HG02981 (cell line): ENCODE results near the gene PDLIM4.

Experiments used
- ATAC-seq: cut with Tn5 transposase; IDR thresholded peaks from one replicate; pipeline ENCODE4 v1.9.1; 2021; ENCODE audit warnings: mild to moderate bottlenecking, moderate library complexity; ENCODE audit not compliant: unreplicated experiment

Gene PDLIM4

DNA sequence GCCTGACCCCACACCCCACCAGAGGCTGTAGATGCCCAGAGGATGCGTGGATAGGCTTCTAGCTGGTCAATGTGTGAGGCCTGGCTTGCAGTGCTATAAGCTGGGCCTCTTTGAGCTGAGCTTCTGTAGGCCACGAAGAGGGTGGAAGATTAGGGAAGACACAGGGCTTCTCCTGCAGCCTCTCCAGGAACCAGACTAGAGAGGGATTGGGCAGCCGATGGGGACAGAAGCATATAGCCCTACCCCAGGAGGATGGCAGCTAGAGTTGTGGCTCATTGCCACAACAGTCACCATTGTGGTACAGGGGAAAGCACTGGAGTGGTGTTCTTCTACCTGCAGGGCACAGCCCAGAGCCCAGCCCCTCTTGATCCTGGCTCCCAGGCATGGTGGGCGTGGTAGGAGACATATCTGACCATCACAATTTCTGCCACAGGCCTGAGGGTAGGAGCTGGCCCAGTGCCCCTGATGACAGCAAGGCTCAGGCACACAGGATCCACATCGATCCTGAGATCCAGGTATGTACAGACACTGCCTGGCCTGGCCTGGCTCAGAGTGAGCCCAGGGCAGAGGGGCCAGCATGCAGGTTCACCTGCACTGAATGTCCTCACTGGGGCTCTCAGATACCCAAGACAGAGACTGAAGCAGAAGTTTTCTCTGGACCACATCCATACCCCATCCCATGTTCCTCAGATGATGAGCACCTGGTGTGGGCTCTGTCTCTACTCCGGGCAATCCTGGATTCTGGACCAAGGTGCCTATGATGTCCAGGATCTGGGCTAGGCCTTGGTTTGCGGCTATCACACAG, 8.7 kb downstream of the PDLIM4 start:
- no peak for ATAC-seq

DNA sequence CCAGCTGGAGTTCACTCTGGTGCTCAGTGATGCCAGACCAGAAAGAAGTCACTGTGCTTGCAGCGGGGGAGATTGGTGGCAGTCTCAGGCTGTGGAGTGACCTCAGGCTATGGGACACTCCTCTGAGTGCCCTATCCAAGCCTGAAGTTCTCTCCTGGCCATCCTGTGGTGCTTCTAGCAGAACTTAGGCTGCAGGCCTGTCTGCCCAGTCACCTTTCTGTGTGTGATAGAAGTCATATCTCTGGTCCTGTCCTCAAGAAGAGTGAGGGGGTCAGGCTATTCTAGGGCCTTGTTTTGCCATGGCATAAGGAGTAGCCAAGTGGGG, 9.3 kb downstream of the PDLIM4 start:
- no peak for ATAC-seq

DNA sequence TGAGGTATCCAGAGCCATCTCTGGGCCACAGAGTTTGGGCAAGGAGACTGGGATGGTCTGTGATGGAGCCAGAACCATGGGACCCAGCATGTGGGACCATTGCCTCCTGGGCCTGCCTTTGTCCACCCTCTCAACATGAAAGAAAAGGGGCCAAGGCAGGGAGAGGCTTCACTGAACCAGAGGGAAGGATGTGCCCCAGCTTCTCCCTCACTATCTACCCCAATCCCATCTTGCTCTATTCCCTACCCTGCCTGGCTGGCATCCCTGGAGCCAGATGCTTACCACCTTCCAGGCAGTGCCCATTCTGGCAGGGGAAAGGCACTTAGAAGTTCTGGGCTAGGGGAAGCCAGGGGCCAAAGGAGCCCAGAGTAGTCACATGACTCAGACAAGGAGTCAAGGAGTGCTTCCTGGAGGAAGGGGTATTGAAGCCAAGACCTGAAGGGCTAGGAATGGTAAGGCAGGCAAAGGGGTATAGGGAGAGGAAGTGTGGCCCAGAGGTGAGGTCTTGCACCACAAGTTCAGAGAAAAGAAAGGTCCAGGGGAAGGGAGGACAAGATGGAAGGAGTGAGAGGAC, 9.8 kb downstream of the PDLIM4 start:
- no peak for ATAC-seq

DNA sequence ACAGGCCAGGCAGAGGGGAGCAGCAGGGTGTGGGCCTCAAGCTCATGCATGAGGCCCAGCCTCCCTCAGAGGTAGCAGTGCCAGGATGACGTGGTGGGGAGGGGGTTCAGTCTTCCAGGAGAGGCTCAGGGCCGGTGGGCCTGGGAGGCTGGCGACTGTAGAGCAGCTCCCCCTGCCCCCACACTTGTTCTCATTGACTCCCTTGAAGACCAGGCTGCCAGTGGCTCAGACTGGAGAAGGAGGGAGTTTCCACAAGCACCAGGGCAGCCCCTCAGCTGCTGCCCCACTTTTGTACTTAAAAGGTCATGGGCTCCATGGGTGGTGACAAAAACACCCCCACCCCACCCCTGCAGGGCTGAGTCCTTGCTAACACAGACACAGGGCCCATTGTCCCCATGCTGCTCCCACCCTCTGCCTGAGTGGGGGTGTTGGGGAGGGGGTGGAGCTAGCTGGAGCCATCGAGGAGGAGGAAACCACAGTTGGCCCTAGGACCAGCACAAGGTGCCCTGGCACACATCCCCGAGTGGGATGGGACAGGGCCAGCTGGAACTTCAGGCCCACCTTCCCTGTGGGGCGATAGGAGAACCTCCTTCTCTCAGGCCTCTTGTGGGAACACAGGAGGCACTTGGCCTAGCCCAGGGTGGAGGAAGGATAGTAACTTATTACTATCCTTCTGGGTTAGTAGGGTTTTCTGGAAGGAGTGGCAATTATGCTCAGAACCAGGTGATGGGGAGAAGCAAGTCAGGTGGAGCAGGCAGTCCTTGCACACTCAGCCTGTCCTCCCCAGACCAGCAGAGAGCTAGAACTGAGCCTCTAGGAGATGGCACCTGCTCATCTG, 10.7 kb downstream of the PDLIM4 start:
- peak; percentile 12 for ATAC-seq

DNA sequence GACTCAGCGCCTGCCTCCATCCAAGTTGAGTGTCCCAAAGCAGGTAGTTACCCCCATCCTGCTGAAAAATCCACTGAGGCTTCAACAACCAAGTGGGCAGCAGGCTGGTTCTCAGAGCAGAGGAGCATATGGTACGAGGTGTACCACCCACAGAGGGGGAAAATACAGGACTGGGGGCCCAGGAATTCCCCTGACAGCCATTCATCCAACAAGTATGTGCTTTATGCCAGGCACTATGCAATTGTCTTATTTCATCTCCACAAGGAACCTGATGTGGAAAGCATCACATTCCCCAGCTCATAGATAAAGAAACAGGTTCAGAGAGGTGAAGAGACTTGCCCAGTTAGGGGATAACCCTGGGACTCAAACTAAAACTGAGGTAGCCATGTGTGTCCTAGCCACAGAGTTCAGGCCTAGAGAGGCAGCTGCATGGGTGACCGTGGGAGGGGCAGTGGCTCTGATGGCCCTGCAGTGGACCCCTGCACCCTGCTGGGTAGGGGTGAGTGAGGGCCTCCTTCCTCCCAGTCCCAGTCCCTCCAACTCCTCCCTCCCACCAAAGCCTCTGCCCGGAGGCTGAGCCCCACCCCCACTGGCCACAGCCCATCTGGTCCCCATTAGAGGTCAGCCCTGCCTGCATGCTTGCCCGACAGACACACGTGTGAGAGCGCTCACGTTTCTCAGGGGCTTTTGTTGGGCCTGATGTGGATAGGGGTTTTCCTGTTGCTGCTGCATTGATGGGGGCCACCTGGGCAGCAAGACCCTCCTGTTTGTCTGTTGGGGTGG, 11.5 kb downstream of the PDLIM4 start:
- ATAC-seq = peak; percentile 65

DNA sequence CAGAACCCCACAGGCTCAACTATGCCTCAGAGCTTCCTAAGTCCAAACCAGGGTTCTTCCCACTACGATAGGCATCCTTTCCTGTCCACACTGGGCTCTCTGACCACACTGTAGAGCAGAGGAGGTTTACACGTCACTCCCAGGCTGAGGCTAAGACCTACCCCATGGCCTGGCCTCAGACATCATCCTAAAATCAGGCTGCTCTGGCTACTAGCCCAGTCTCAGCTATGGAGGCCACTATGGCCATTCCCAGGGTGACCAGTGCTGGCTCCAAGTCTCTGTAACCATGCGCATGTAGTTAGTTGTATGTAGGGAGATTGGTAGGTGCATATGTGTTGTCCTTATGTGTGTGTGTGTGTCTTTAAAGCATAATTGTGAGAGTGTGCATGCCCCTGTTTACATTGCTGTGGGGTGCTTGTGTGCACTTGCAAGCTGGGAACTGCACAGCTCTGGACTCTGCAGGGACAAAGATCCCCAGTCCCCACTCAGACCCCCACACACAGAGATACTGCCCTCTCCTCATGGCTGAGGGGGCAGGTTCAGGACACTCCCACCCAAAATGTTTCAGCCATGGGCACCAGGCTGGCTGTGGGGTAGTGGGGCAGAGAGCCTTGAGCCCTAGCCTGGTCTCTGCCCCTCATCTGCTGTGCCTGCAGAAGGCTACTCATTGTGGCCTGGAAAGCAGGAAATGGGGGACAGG, 12.3 kb downstream of the PDLIM4 start:
- ATAC-seq = no peak

DNA sequence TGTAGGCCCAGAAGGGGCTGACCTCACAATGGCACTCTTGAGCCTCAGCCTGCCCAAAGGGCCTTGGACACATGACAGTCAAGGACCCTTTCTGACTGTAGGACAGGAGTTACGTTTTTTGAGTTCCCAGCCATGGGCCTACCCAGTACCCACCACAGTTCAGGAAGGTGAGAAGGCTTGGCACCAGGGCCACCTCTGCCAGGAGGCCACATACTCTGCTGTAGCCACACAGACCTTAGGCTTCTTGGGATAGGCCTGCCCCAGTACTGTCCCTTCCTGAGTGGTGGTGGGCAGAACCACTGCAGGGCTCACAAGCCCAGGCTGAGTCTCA, 12.8 kb downstream of the PDLIM4 start:
- ATAC-seq = no peak

DNA sequence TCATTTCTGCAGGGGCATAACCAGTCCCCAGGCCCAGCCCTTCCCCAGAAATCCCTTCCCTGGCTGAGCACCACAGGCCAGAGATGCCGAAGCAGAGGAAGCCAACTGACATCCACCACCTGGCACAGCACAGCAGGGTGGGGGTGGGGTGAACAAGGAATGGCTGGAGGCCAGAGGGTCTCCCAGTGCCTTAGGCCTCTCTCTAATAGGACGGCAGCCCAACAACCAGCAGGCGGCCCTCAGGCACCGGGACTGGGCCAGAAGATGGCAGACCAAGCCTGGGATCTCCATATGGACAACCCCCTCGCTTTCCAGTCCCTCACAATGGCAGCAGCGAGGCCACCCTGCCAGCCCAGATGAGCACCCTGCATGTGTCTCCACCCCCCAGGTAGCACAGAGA, 13.2 kb downstream of the PDLIM4 start:
- ATAC-seq = no peak

DNA sequence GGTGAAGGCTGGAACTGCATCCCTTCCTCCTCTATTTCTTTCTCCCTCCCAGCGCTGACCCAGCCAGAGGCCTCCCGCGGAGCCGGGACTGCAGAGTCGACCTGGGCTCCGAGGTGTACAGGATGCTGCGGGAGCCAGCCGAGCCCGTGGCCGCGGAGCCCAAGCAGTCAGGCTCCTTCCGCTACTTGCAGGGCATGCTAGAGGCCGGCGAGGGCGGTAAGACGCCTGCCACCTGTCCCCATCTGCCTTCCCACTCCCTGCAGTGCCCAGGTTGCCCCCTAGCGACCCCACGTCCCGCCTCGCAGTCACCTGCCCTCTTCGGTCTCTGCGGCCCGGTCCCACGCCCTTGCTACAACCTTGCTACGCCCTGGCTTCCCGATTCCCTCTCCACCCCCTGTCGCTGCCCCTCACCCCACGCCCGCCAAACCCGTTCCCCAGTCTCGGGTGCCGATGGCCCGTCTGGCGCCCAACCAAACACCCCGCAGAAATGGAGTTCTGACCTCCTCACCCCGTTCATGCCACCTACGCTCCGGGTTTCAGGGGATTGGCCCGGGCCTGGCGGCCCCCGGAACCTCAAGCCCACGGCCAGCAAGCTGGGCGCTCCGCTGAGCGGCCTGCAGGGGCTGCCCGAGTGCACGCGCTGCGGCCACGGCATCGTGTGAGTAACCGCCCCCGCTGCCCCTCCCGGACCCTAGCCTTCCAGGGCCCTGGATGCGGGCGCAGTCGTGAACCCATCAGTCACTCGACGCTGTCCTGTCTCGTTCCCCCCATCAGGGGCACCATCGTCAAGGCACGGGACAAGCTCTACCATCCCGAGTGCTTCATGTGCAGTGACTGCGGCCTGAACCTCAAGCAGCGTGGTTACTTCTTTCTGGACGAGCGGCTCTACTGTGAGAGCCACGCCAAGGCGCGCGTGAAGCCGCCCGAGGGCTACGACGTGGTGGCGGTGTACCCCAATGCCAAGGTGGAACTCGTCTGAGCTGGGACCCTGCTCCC, 14.1 kb downstream of the PDLIM4 start:
- no peak for ATAC-seq

DNA sequence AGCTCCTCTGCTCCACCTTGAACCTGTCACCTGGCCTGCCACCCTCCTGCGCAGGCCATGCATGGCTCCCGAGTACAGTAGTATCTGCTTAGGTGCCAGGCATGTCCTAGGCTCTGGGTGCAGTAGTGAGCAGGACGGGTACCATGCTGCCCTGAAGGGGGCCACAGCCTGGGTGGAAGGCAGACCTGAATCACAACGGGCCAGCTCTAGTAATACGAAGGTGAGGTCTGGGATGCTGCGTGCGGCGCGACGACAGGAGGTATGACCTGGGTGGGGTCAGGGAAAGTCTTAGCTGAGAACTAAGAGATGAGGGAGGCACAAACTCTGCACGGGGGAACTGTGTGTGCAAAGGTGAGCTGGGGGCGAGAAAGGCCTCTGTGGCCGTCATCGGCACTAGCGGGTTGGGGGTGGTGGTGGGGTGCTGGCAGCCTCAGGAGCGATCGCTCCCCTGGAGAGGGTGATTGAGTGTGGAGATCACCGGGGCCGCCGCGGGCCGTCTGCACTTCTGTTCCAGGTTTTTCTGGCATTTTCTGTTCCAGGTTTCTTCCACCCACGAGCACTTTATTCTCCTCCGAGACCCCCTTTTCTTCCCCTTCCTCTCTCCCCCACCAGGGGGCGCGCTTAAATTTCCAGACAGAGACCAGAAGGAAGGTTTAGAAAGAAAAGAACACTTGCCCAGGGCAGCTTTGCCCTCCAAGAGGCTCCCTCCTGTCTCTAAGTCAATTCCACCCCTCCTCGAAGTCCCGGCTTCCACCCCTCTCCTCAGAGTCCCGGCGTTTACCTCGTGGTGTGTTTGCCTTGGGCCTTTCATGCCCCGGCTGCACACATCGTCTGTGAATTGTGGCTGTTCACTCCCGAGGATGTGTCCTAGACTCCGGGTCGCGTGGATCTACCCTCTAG, 15.1 kb downstream of the PDLIM4 start:
- ATAC-seq = no peak

DNA sequence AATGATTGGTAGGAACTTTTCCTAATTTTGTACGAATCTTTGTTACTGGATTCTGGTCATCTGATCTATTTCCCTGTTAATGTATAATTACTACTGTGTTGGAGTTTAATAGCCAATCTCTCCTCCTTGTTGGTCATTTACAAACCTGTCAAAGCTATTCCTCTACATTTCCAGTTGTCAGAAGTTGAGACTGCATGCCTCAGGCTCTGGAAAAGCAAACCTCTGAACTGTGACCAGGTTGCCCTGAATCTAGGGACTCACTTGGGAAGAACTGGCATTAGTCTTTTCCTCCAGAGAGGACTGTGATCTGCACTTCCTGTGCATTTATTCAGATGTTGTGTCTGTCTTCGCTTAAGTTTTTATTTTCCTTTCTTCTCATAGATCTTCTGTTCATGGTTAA, 16.1 kb downstream of the PDLIM4 start:
- no peak for ATAC-seq

DNA sequence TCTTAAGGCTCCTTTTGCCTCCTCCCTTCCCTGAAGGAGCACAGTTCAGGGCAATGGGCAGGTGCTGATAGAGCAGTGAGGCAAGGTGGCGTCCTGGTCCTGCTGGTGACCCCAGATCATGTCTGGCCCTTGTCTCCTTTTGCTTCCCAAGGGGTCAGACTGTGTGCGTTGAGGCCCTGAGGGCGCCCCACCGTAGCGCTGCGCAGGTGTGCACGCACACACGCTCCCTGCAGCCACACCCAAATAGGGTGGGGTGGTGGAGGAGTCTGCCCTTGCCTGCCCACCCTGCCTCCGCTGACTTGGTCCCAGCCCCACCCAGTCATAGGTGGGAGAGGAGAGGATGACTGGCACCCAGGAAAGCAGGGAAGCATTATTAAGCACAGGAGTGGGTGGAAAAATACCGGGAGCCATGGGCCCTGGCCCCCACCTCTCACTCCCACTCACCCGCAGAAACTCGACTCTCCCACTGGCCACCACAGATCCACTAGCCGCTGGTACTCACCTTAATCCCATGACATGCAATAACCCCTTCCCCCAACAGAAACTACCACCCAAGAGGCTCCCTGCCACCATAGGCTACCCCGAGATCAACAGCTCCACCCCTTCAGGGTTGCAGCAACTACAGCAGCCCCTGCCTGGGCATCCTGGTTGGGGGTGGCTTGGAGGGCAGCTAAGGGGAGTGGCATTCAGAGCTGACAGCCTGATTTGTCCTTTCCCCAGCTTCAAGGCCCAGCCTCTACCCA, 16.7 kb downstream of the PDLIM4 start:
- ATAC-seq = no peak

DNA sequence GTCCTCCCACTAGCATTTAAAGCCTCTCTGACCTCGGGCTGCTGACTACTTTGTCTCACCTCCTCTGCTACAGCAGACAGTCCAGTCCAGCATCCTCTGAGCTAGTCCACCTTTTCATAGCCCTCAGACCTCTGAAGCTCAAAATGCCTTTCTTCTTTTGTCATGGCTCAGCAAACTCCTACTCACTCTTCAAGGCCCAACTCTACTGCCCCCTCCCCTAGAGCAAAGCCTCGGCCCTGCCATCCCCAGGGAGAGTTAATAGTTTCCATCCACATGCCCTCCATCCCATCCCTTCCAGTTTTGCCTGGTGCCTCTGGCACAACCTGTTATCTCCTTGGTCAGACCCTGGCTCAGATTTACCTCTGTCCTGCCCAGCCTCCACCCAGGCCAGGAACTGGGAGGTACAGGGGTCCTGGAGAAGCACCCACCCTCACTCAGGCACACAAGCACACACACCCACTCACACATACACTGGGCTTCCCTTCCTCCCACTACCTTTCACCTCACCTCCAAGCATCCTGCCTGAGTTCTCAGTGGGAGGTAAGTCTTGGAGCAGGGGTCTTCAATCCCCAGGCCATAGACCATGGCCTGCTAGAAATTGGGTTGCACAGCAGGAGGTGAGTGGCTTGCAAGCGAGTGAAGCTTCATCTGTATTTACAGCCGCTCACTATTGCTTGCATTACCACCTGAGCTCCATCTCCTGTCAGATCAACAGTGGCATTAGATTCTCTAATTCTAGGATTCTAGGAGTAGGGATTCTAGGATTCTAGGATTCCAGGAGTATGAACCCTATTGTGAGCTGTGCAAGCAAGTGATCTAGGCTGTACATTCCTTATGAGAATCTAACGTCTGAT, 18.1 kb downstream of the PDLIM4 start:
- ATAC-seq = no peak

DNA sequence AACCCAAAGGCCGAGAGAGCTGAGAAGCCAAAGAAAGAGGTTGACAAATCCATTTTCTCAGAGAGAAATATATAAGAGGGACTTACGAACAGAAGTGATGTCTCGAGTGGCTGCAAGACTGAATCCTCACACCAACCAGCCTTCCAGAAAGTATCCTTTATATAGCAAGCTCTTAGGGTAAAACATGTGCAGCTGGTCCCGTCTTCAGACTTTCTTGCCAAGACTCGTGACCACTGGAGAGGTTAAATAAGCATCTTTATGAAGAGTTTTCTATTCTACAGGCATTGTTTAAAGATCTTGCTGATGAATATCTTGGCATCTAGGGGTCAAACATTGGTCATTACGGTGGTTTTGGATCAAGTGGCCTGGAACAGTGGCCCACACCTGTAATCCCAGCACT, 19.8 kb downstream of the PDLIM4 start:
- no peak for ATAC-seq

DNA sequence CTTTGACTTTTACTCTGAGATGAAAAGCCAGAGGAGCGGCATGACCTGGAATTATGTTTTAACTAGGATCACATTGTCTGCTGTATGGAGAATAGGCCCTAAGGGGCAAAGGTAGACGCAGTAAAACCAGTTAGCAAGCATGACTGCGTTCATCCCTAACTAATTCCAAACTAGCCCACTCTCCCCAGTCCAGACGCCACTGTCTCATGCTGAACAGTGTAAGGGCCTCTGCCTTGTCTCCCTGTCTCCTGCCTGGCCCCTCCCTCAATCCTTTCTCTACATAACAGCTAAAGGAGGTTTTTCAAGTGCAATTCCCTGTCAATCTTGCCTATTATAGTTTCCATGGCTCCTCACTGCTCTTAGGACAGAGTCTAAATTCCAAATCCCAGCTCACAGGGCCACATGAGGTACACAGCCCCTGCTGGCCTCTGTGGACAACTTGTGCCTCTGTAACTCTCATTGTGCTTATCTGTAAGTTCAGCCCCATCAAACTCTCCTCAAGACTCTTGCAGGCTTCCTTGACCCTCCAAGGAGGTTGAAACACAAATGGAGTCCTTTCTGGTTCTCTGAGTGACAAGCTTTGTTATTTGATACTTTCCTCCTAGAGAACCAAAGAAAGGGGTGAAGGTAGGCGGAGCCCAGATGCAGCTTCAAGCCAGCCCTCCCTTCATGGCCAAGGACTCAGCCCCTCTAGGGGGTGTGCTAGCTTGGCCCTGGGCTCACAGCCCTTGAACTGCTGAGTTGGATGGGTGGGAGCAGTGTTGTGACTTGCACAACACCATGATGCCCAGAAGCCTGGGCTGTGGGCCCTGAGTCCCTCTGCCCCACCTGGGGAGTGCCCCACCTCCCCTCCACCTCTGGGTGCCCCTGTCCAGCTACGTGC, 20.7 kb downstream of the PDLIM4 start:
- no peak for ATAC-seq

DNA sequence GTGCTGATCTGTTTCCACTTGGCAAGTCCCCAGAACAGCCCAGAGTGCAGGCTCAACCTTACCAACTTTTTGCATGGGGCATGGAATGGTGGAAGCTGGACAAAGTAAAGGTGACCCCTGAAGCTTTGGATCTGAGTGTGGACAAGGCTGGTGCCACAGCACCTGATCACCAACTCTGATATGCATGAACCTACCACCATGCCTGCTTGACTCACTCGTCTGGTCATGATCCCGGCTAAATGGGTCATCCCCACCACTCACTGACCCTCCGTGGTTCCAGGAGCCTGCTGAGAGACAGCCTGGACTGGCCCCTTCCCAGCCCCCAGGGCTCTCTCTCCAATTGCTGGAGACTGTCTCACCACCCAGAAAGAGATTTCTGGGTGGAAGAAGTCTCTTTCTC, 22.3 kb downstream of the PDLIM4 start:
- no peak for ATAC-seq
